LNCaP clone FGC (cell line): Measurements from ENCODE around the gene RIMS3.

Experiments used
- DNase-seq: peaks from one replicate; pipeline ENCODE4 v3.0.0-alpha.2; 2011; ENCODE audit warnings: low read depth
- H3K4me3 ChIP-seq: 2 replicates; pipeline ENCODE4 v1.5.1; 2011; ENCODE audit warnings: mild to moderate bottlenecking, low read depth, low read length, control low read depth
- CTCF ChIP-seq: IDR thresholded peaks from 2 replicates; pipeline ENCODE4 v1.5.1; 2012; ENCODE audit warnings: mild to moderate bottlenecking; ENCODE audit not compliant: control insufficient read depth, insufficient read depth; ENCODE audit errors: extremely low read depth

The RIMS3 gene

GRCh38 chr1:40663324-40664166 is 1.9 kb downstream of the RIMS3 start:
- H3K4me3 ChIP-seq, result no peak overlapping the region
- no peak for DNase-seq
- no peak for TF ChIP-seq CTCF

GRCh38 chr1:40662864-40663263 is 2.6 kb downstream of the RIMS3 start:
- no peak overlapping the region for H3K4me3 ChIP-seq
- TF ChIP-seq CTCF, result no peak
- DNase-seq, result no peak

DNA sequence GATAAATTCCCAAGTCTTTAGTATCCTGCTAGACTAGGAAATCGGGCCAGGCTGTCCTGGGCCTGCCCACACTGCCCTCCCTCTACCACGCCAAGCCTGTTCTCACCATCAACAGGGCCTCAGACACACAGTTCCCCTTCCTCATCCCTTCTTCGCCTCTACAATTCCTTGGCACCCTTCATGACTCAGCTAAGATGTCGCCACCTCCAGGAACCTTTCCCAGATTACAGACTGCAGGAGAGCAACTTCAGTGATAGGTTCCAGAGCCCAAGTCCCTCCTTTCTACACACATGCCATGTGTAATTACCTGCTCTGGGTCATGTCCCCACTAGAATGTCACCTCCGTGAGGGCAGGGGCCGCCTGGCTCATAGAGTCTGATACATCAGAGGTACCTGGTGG is 3.3 kb downstream of the RIMS3 start:
- no peak overlapping the region for H3K4me3 ChIP-seq
- DNase-seq, result no peak
- TF ChIP-seq CTCF, result no peak

DNA sequence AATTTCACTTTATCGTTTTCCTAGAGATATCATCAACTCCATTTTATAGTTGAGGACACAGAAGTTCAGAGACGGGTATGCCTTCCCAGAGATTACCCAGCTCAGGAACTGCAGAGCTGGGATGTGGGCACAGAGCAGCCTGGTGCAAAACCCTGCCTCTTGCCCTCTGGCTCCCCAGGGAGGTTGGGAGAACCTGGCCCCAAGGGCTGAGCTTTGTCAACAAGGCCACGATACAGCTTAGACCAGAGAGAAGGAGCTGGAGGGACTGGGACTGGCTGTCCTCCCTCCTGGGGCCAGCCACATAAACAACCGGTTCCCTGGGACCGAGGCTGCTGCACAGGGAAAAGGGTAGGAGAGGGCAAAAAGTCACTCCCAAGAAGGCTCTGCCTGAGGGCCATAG is 3.8 kb downstream of the RIMS3 start:
- no peak for DNase-seq
- H3K4me3 ChIP-seq, result no peak overlapping the region
- TF ChIP-seq CTCF, result no peak

DNA sequence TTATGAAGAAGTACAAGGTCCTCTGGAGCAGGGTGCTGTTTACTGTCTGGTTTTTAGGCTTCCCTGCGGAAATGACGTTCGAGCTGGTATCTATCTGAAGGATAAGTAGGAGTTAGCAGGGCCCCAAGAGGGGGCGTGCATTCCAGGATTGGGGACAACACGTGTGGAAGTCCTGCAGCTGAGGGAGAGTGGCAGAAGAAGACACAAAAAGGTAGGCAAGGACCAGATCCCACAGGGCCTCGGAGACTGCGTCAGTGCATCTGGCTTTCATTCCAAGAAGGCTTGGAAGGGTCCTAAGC is 5.9 kb downstream of the RIMS3 start:
- no peak for TF ChIP-seq CTCF
- H3K4me3 ChIP-seq, result no peak overlapping the region
- DNase-seq, result no peak

DNA sequence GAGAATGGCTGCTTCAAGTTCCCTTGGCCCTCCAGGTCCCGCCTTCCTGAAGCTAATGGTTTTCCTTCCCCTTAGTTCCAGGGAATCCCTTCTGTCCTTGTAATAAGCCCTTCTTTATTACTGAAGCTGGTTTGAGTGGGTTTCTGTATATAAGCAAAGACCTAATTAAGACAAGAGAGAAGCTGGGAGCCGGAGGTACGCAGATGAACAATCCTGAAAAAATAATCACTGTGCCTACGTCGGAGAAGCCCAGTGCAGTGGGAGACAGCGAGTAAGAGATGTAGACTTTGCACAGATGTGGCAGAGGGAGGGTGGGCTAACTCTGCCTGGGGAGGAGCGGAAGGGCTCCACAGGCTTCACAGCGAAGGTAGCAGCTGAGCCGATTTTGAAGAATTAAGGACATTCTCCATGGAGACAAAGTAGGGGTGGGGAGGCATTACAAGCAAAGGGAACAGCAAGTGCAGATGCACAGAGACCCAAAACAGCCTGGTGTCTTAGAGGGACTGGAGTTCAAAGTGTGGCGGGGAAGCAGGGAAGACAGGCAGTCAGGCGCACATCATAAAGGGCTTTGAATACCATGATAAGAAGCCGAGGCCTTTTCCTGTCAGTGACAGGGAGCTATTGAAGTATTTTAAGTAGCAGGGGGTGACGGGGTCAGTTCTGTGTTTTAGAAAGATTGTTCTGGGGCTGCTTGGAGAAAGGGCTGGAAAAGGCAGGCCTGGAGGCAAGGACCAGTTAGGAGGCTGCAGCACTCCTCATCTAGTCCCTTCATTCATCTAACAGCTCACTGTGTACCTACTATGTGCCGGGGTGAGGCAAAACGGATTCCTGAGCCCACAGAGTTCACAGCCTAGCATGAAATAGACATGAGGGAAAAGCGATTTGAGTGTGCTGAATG is 6.5 kb downstream of the RIMS3 start:
- DNase-seq, result no peak
- no peak overlapping the region for H3K4me3 ChIP-seq
- TF ChIP-seq CTCF, result no peak
